Measurements from ENCODE around the gene NKX6-2. TPM values are rescaled to one million over a fixed set of nuclear protein-coding genes. Genes with fewer than 3 reads are reported as not detected.

Gene NKX6-2
- total RNA-seq, 3 donors from 2014 or later = not detected

GRCh38 chr10:132740588-132740987, 45.4 kb downstream of the NKX6-2 start:
- DNase-seq (peak in 2 of 3 donors; percentile 31 to 44), ATAC-seq (peak; percentile 77)
- Histone ChIP-seq H3K36me3 (ENCODE audit: low read depth) (no peaks in the 10 kb centered on the region), H3K9me3 (no peaks in the 10 kb centered on the region), H3K4me3 (no peak overlapping the region), H3K4me1 (ENCODE audit: low read depth) (peaks cover 6% of the 10 kb centered on the region)
- TF ChIP-seq CTCF (IDR thresholded peaks at IDR 0.05) = no peak
- intact Hi-C loops (cut with DNase I, micrococcal nuclease) = no loop called here

- no peak overlapping the region for H3K4me3 ChIP-seq
- no peak for TF ChIP-seq CTCF (IDR thresholded peaks at IDR 0.05)
- DNase-seq (no peak), ATAC-seq (no peak)
- H3K36me3 ChIP-seq (ENCODE audit: low read depth) = no peaks in the 10 kb centered on the region
- peaks cover 6% of the 10 kb centered on the region for H3K4me1 ChIP-seq (ENCODE audit: low read depth)
- intact Hi-C loops (cut with DNase I, micrococcal nuclease) = no loop called here
- H3K9me3 ChIP-seq = no peaks in the 10 kb centered on the region
Observed at GRCh38 chr10:132739225-132739613, 46.7 kb downstream of the NKX6-2 start.

- DNase-seq (no peak), ATAC-seq (no peak)
- Histone ChIP-seq H3K4me1 (ENCODE audit: low read depth) (peaks cover 6% of the 10 kb centered on the region), H3K4me3 (no peak overlapping the region), H3K36me3 (ENCODE audit: low read depth) (no peaks in the 10 kb centered on the region), H3K9me3 (no peaks in the 10 kb centered on the region)
- no peak for TF ChIP-seq CTCF (IDR thresholded peaks at IDR 0.05)
- intact Hi-C loops (cut with DNase I, micrococcal nuclease) = no loop called here
Observed at GRCh38 chr10:132738454-132739224, 47.3 kb downstream of the NKX6-2 start.

- Histone ChIP-seq H3K4me3 (no peak overlapping the region), H3K9me3 (no peaks in the 10 kb centered on the region), H3K36me3 (ENCODE audit: low read depth) (no peaks in the 10 kb centered on the region), H3K4me1 (ENCODE audit: low read depth) (peaks cover 6% of the 10 kb centered on the region)
- no peak for TF ChIP-seq CTCF (IDR thresholded peaks at IDR 0.05)
- intact Hi-C loops (cut with DNase I, micrococcal nuclease) = no loop called here
- no peak for DNase-seq
- ATAC-seq = no peak
Observed at GRCh38 chr10:132737390-132738048, 48.4 kb downstream of the NKX6-2 start.

- H3K36me3 ChIP-seq (ENCODE audit: low read depth) = no peaks in the 10 kb centered on the region
- intact Hi-C loops (cut with DNase I, micrococcal nuclease) = no loop called here
- ATAC-seq (no peak), DNase-seq (no peak)
- H3K4me1 ChIP-seq (ENCODE audit: low read depth) = peaks cover 6% of the 10 kb centered on the region
- H3K4me3 ChIP-seq = no peak overlapping the region
- H3K9me3 ChIP-seq = no peaks in the 10 kb centered on the region
- TF ChIP-seq CTCF (IDR thresholded peaks at IDR 0.05) = no peak
Observed at GRCh38 chr10:132735923-132736391, 50.0 kb downstream of the NKX6-2 start.

All from mucosa of descending colon (tissue), 3 donors.